Measurements from ENCODE around the gene ANO3. TPM values are rescaled to one million over a fixed set of nuclear protein-coding genes. Genes with fewer than 3 reads are reported as not detected.

The ANO3 gene
- total and polyA plus RNA-seq, 2 of the 8 experiments (the other 6 are each of a cell fraction or from before 2014, with no cell fraction given): not detected

DNA sequence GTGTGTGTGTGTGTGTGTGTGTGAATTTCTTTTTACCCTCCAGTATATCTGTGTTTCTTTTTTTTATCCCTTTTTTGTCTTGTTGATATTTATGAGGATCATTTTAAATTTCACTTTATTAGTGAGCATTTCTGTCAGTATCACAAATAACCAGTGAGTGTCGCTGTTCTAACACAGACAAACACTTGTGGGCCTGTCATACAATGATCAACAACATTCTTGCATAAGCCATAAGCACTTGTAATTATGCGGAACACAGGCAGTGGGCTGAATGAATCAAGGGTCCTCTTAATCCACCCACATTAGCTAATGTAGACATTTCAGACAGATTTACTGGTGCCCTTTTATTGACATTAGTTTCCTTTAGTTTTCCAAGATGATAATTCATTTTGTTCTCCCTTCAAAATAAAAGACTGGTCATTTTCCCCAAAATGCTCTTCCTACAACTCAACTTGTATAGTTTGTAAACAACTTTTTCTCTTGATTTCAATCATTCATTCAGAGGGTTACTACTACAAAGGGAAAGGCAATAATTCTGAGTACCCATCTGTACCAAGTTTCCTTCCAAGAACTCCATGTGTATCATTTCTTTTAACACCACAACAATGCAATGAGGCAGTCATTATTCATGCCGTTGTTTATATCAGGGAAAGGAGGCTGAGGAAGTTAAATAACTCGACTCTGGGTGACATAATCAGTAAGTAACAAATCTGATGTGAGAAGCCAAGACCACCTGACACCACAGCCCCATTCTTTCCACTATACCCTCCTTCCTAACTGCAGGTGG, 34.5 kb upstream of the ANO3 start:
- peak; percentile 80 for FAIRE-seq
- no peak overlapping the region for H2AFZ ChIP-seq (ENCODE audit: low read length)
- H3K27ac ChIP-seq (ENCODE audit: low read depth, low read length): no peak overlapping the region

More for the DNA sequence above, 34.5 kb upstream of the ANO3 start:
- Histone ChIP-seq H3K23me2 (ENCODE audit: low read depth, low read length) (no peaks in the 10 kb centered on the region; the same call in 1 of the 2 replicates), H3K36me3 (ENCODE audit: control insufficient read depth in 2 of 4, insufficient read depth in 4 of 4, low read length in 3 of 4) (no peaks in the 10 kb centered on the region), H3K4me3 (ENCODE audit: extremely low read depth in 1 of 4, insufficient read depth in 2 of 4, low read depth in 3 of 4, low read length in 4 of 4) (no peak overlapping the region), H2BK15ac (ENCODE audit: low read length) (no peak overlapping the region), H2AK5ac (ENCODE audit: low read depth, low read length) (no peak overlapping the region), H3K79me2 (ENCODE audit: control insufficient read depth in 1 of 2, insufficient read depth in 2 of 2, low read length in 2 of 2) (no peaks in the 10 kb centered on the region), H4K20me1 (replicated peaks in 1 of 2; ENCODE audit: control insufficient read depth in 1 of 2, insufficient read depth in 2 of 2, low read length in 2 of 2) (no peaks in the 10 kb centered on the region), H3K18ac (ENCODE audit: extremely low read depth, low read length) (no peak overlapping the region), H3K4me2 (ENCODE audit: insufficient read depth in 1 of 2, low read depth in 2 of 2, low read length in 2 of 2) (no peak overlapping the region), H2BK5ac (ENCODE audit: low read depth, low read length) (no peak overlapping the region), H3K79me1 (ENCODE audit: low read depth, low read length) (no peaks in the 10 kb centered on the region), H3K56ac (replicated peaks; ENCODE audit: insufficient read length, low read depth, low read length) (no peak overlapping the region), H4K91ac (replicated peaks; ENCODE audit: insufficient read length, low read length) (no peak overlapping the region), H3K23ac (ENCODE audit: insufficient read length) (no peak overlapping the region), H4K5ac (ENCODE audit: insufficient read length, low read depth, low read length) (no peak overlapping the region), H4K8ac (ENCODE audit: extremely low read depth, insufficient read depth, low read length) (no peak overlapping the region), H3K14ac (ENCODE audit: insufficient read length) (no peak overlapping the region), H2BK20ac (ENCODE audit: low read length) (no peak overlapping the region), H3K9me3 (ENCODE audit: insufficient read depth in 2 of 2, low read depth in 1 of 2, low read length in 1 of 2) (no peaks in the 10 kb centered on the region), H2BK120ac (replicated peaks; ENCODE audit: low read depth, low read length) (no peak overlapping the region), H3K27me3 (replicated peaks in 1 of 4; ENCODE audit: control insufficient read depth in 3 of 4, extremely low read depth in 1 of 4, insufficient read depth in 3 of 4, low read length in 3 of 4) (no peaks in the 10 kb centered on the region), H2BK12ac (ENCODE audit: low read depth, low read length) (no peak overlapping the region), H3K4me1 (replicated peaks in 1 of 4; ENCODE audit: control insufficient read depth in 3 of 4, insufficient read depth in 4 of 4, low read length in 3 of 4) (no peaks in the 10 kb centered on the region), H3K9ac (replicated peaks in 1 of 4; ENCODE audit: extremely low read depth in 1 of 4, low read depth in 3 of 4, low read length in 3 of 4) (no peak overlapping the region), H3K4ac (replicated peaks; ENCODE audit: insufficient read length, low read depth, low read length) (no peak overlapping the region)
- ChIA-PET CTCF (ENCODE audit: partially characterized antibody) (interaction anchor here (0.7 to 2.9 kb wide), 35 partner anchors 9 to 865 kb away, joined by 3 to 17 read pairs (median 4); partner anchors contain the start of gene SLC5A12), POLR2A (ENCODE audit: partially characterized antibody) (no interaction called here)
- TF ChIP-seq SIRT6 (IDR thresholded peaks at IDR 0.05; ENCODE audit: low read length): no peak
- TF ChIP-seq CEBPB (IDR thresholded peaks at IDR 0.05; ENCODE audit: low read depth, low read length): no peak
- TF ChIP-seq, protein P1, sequence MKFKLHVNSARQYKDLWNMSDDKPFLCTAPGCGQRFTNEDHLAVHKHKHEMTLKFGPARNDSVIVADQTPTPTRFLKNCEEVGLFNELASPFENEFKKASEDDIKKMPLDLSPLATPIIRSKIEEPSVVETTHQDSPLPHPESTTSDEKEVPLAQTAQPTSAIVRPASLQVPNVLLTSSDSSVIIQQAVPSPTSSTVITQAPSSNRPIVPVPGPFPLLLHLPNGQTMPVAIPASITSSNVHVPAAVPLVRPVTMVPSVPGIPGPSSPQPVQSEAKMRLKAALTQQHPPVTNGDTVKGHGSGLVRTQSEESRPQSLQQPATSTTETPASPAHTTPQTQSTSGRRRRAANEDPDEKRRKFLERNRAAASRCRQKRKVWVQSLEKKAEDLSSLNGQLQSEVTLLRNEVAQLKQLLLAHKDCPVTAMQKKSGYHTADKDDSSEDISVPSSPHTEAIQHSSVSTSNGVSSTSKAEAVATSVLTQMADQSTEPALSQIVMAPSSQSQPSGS (IDR thresholded peaks at IDR 0.05; ENCODE audit: low read length): no peak
- peak; percentile 84 for TF ChIP-seq TEAD4 (IDR thresholded peaks at IDR 0.05; ENCODE audit: low read depth, low read length)
- TF ChIP-seq, protein P2, sequence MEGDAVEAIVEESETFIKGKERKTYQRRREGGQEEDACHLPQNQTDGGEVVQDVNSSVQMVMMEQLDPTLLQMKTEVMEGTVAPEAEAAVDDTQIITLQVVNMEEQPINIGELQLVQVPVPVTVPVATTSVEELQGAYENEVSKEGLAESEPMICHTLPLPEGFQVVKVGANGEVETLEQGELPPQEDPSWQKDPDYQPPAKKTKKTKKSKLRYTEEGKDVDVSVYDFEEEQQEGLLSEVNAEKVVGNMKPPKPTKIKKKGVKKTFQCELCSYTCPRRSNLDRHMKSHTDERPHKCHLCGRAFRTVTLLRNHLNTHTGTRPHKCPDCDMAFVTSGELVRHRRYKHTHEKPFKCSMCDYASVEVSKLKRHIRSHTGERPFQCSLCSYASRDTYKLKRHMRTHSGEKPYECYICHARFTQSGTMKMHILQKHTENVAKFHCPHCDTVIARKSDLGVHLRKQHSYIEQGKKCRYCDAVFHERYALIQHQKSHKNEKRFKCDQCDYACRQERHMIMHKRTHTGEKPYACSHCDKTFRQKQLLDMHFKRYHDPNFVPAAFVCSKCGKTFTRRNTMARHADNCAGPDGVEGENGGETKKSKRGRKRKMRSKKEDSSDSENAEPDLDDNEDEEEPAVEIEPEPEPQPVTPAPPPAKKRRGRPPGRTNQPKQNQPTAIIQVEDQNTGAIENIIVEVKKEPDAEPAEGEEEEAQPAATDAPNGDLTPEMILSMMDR (IDR thresholded peaks at IDR 0.05; ENCODE audit: control extremely low read depth in 1 of 3, insufficient read depth in 1 of 3, low read depth in 1 of 3, low read length in 3 of 3): peak in 2 of 3 experiments; percentile 49 to 51; a peak in 3 of 4 replicates
- TF ChIP-seq RAD21 (IDR thresholded peaks at IDR 0.05 in 1 of 2, conservative IDR thresholded peaks at IDR 0.05 in 1 of 2; ENCODE audit: low read depth in 2 of 2, low read length in 2 of 2): peak; percentile 76 to 78
- DNase-seq (ENCODE audit: low read depth in 1 of 2, low spot score in 2 of 2): no peak
- 40% methylated on average over 4 of the region's 4 CpGs; no CpG with 5 or more reads in 1 of the 2 experiments for WGBS, 2 experiments (ENCODE audit: extremely low coverage in 1 of 2, insufficient coverage in 1 of 2, insufficient read length in 1 of 2, insufficient replicate concordance in 2 of 2, low coverage in 1 of 2, low lambda C conversion rate in 2 of 2, missing lambda C conversion rate in 1 of 2)
